Panc1 (cell line): ENCODE results near the gene NOTCH3. TPM values are rescaled to one million over a fixed set of nuclear protein-coding genes. Genes with fewer than 3 reads are reported as not detected.

Source experiments
- ATAC-seq: fragments of 200-7000 bp; cut with Tn5 transposase; 2 replicates; pipeline ENCODE4 v1.9.1; 2020; ENCODE audit warnings: mild to moderate bottlenecking, moderate library complexity
- BruUV-seq: library from RNA; stranded (reverse); fragments of 400-500 nt; replicated peaks from 2 replicates; lab custom pipeline; 2021; lab: Mats Ljungman, UMichigan
- CTCF ChIA-PET: fragments of 300-600 bp; sonication (Branson Sonifier 250); formaldehyde crosslinking; loops from one replicate; lab custom pipeline; 2022; ENCODE audit warnings: antibody characterized with exemption; lab: Charles Lee
- POLR2A ChIA-PET: fragments of 300-600 bp; sonication (Branson Sonifier 250); formaldehyde crosslinking; loops from one replicate; lab custom pipeline; 2022; ENCODE audit warnings: antibody characterized with exemption; lab: Charles Lee
- DNase-seq: peaks from one replicate; pipeline ENCODE4 v3.0.0-alpha.2; 2010; ENCODE audit warnings: low read depth, low spot score
- H3K27ac ChIP-seq: 2 replicates; pipeline ENCODE4 v1.5.1; 2011; ENCODE audit warnings: mild to moderate bottlenecking, low read length, inconsistent platforms
- H3K27me3 ChIP-seq: fragments of 200-500 bp; sonication (Bioruptor generic); 2 replicates; pipeline ENCODE4 v1.6.0; 2014; ENCODE audit warnings: low read length, inconsistent platforms; ENCODE audit not compliant: control insufficient read depth, insufficient read depth
- H3K36me3 ChIP-seq: fragments of 200-500 bp; sonication (Bioruptor generic); 2 replicates; pipeline ENCODE4 v1.5.1; 2014; ENCODE audit warnings: inconsistent platforms, mild to moderate bottlenecking, low read length, moderate library complexity; ENCODE audit not compliant: control insufficient read depth, insufficient read depth
- H3K4me1 ChIP-seq: 2 replicates; pipeline ENCODE4 v1.5.1; 2011; ENCODE audit warnings: inconsistent platforms, mild to moderate bottlenecking, low read length, moderate library complexity; ENCODE audit not compliant: control insufficient read depth, insufficient read depth
- H3K4me3 ChIP-seq, 2 experiments: 2 replicates each; pipeline ENCODE4 v1.5.1; 2011 to 2012; ENCODE audit warnings: low read depth in 2 of 2, low read length in 2 of 2, mild to moderate bottlenecking in 2 of 2, inconsistent platforms in 1 of 2, moderate library complexity in 1 of 2
- H3K9me3 ChIP-seq: fragments of 200-500 bp; sonication (Bioruptor generic); 2 replicates; pipeline ENCODE4 v1.5.1; 2014; ENCODE audit warnings: low read depth, mild to moderate bottlenecking, inconsistent platforms, low read length, moderate library complexity; ENCODE audit not compliant: control insufficient read depth, insufficient read depth
- POLR2AphosphoS5 ChIP-seq: IDR thresholded peaks from 2 replicates; pipeline ENCODE4 v1.6.1; 2012; ENCODE audit warnings: mild to moderate bottlenecking, low read depth, low read length, moderate library complexity
- SIN3A ChIP-seq: IDR thresholded peaks from 2 replicates; pipeline ENCODE4 v1.6.1; 2012; ENCODE audit warnings: low read depth, mild to moderate bottlenecking, low read length, moderate library complexity, borderline replicate concordance; ENCODE audit not compliant: insufficient read depth
- TCF7L2 ChIP-seq: IDR thresholded peaks from 2 replicates; pipeline ENCODE4 v1.6.1; 2011; ENCODE audit warnings: mild to moderate bottlenecking, low read depth, low read length, inconsistent platforms
- in situ Hi-C: cut with HindIII; loops from 2 replicates; pipeline ENCODE4 v1.10.0; 2016; ENCODE audit warnings: low sequenced_read_pairs, low pct_unique_long_range_greater_than_20kb
- intact Hi-C: fragments of 100-400 bp; cut with micrococcal nuclease; formaldehyde crosslinking; loops from one replicate; pipeline ENCODE4 v1.10.0; 2022; ENCODE audit not compliant: unreplicated experiment
- total RNA-seq: library from RNA; stranded (reverse); gene quantifications from one replicate; pipeline ENCODE4 v1.2.1, GENCODE V29; 2021; ENCODE audit not compliant: unreplicated experiment
- TF ChIP-seq, protein P1 (sequence below), 2 experiments: IDR thresholded peaks; 2 replicates each; pipeline ENCODE4 v1.6.1; 2011 to 2012; ENCODE audit warnings: low read depth in 2 of 2, control low read depth in 1 of 2, low read length in 1 of 2, mild to moderate bottlenecking in 1 of 2, moderate library complexity in 1 of 2; ENCODE audit not compliant: insufficient read depth in 1 of 2
- TF ChIP-seq, protein P2 (sequence below): fragments of 450-650 bp; IDR thresholded peaks from 2 replicates; pipeline ENCODE4 v1.5.1; 2017; ENCODE audit warnings: mild to moderate bottlenecking

The NOTCH3 gene
- total RNA-seq, 1 experiment from 2014 or later, result 5.3 TPM

DNA sequence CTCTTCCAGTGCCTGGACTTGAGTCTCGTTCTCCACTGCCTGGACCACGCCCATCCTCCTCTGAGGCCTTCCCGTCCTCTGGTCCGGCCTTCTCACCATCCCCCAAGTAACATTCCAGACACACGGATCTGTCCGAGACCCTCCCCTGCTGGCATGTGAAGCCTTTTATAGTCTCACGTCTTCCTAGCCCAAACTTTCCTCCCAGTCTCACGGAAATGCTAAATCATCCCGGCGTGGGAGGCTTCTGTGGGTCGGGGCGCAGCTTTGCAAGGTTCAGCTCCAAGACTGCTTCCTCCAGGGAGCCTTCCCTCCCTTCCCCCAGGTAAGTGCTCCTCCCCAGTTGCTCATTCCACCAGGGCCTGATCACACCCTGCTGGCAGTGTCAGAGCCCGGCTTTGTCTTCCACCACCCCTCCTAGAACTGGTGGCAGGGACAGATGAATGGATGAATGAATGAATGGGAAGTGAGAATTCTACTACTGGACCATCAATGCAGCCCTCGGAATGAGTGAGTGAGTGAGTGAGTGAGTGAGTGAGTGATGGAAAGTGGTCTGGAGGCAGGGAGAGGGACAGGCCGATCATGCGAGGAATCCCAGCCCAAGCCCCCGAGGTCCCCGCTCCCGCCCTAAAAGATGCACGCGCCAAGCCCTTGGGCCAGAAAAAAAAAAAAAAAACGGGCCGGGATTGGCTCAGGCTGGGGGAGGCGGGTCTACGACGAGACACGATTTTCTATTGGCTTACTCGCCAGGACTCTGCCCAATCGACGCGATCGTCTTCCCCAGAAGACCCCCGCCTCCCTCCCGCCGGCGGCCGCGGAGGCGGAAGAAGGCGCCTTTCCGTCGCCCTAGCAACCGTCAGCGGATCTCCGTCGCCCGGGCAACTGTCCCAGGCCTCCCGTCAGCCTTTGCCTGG, 22.2 kb upstream of the NOTCH3 start:
- Histone ChIP-seq H3K4me1 (peaks cover 6% of the 10 kb centered on the region), H3K4me3 (peak overlapping the region; percentile 54 to 56), H3K9me3 (no peaks in the 10 kb centered on the region), H3K27ac (peak overlapping the region; percentile 65), H3K36me3 (no peaks in the 10 kb centered on the region), H3K27me3 (no peaks in the 10 kb centered on the region)
- intact Hi-C loops, result no loop called here
- peak; percentile 24 for DNase-seq
- CTCF ChIA-PET, result no interaction called here
- BruUV-seq, result no TSS peak
- in situ Hi-C loops, result no loop called here
- TF ChIP-seq POLR2AphosphoS5 (0 out of 2 replicates have a peak, but pooled peaks have one; percentile 19), SIN3A (no peak), TCF7L2 (no peak)
- TF ChIP-seq, protein P1, sequence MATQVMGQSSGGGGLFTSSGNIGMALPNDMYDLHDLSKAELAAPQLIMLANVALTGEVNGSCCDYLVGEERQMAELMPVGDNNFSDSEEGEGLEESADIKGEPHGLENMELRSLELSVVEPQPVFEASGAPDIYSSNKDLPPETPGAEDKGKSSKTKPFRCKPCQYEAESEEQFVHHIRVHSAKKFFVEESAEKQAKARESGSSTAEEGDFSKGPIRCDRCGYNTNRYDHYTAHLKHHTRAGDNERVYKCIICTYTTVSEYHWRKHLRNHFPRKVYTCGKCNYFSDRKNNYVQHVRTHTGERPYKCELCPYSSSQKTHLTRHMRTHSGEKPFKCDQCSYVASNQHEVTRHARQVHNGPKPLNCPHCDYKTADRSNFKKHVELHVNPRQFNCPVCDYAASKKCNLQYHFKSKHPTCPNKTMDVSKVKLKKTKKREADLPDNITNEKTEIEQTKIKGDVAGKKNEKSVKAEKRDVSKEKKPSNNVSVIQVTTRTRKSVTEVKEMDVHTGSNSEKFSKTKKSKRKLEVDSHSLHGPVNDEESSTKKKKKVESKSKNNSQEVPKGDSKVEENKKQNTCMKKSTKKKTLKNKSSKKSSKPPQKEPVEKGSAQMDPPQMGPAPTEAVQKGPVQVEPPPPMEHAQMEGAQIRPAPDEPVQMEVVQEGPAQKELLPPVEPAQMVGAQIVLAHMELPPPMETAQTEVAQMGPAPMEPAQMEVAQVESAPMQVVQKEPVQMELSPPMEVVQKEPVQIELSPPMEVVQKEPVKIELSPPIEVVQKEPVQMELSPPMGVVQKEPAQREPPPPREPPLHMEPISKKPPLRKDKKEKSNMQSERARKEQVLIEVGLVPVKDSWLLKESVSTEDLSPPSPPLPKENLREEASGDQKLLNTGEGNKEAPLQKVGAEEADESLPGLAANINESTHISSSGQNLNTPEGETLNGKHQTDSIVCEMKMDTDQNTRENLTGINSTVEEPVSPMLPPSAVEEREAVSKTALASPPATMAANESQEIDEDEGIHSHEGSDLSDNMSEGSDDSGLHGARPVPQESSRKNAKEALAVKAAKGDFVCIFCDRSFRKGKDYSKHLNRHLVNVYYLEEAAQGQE (IDR thresholded peaks at IDR 0.05; ENCODE audit: insufficient read depth in 1 of 2, low read depth in 2 of 2, low read length in 1 of 2), result no peak
- TF ChIP-seq, protein P2, sequence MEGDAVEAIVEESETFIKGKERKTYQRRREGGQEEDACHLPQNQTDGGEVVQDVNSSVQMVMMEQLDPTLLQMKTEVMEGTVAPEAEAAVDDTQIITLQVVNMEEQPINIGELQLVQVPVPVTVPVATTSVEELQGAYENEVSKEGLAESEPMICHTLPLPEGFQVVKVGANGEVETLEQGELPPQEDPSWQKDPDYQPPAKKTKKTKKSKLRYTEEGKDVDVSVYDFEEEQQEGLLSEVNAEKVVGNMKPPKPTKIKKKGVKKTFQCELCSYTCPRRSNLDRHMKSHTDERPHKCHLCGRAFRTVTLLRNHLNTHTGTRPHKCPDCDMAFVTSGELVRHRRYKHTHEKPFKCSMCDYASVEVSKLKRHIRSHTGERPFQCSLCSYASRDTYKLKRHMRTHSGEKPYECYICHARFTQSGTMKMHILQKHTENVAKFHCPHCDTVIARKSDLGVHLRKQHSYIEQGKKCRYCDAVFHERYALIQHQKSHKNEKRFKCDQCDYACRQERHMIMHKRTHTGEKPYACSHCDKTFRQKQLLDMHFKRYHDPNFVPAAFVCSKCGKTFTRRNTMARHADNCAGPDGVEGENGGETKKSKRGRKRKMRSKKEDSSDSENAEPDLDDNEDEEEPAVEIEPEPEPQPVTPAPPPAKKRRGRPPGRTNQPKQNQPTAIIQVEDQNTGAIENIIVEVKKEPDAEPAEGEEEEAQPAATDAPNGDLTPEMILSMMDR, result no peak
- POLR2A ChIA-PET, result no interaction called here
- ATAC-seq, result peak; percentile 97

DNA sequence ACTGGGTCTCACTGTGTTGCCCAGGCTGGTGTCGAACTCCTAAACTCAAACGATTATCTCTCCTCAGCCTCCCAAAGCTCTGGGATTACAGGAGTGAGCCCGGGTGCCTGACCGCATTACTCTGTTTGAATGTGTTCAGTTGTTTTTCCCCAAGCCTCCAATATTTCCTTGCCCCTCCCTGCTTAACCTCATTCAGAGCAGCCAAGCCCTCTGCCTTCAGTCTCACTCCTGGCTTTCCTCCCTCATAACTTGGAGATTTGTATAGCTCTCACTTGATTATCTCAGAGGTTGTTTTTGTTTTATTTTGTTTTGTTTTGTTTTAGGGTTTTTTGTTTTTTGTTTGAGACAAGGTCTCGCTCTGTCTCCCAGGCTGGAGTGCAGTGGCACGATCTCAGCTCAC, 20.0 kb upstream of the NOTCH3 start:
- H3K9me3 ChIP-seq, result no peaks in the 10 kb centered on the region
- intact Hi-C loops, result no loop called here
- DNase-seq (no peak), ATAC-seq (no peak)
- H3K36me3 ChIP-seq, result no peaks in the 10 kb centered on the region
- no TSS peak for BruUV-seq
- H3K27me3 ChIP-seq, result no peaks in the 10 kb centered on the region
- TF ChIP-seq SIN3A (no peak), POLR2AphosphoS5 (no peak), TCF7L2 (no peak)
- TF ChIP-seq, protein P1 (IDR thresholded peaks at IDR 0.05; ENCODE audit: insufficient read depth in 1 of 2, low read depth in 2 of 2, low read length in 1 of 2), result no peak
- TF ChIP-seq, protein P2, result no peak
- peaks cover 6% of the 10 kb centered on the region for H3K4me1 ChIP-seq
- no peak overlapping the region for H3K4me3 ChIP-seq
- in situ Hi-C loops, result no loop called here
- H3K27ac ChIP-seq, result no peak overlapping the region
- POLR2A ChIA-PET, result no interaction called here
- CTCF ChIA-PET, result no interaction called here
